NCI-H1694 (cell line): ENCODE data around the gene COL25A1.
"Not testable (repeated sequence)": the region's sequence is repeated elsewhere in the genome, so short reads cannot be mapped to it uniquely, and the experiment has no call there.

ENCODE experiments used
- DNase-seq: peaks from one replicate; lab custom pipeline; 2025; lab: John Stamatoyannopoulos, UW

The COL25A1 gene

GRCh38 chr4:109009909-109010308 is 292.5 kb downstream of the COL25A1 start:
- DNase-seq: peak; percentile 12

GRCh38 chr4:109007976-109008375 is 294.5 kb downstream of the COL25A1 start:
- no peak for DNase-seq

GRCh38 chr4:109005523-109005922 is 296.9 kb downstream of the COL25A1 start:
- DNase-seq: no peak

- no peak for DNase-seq
These were observed 298.0 kb downstream of the COL25A1 start for GRCh38 chr4:109004418-109004817.

GRCh38 chr4:109003964-109004363 is 298.5 kb downstream of the COL25A1 start:
- no peak for DNase-seq

- no peak for DNase-seq
These were observed 310.7 kb downstream of the COL25A1 start for GRCh38 chr4:108991551-108992328.

- DNase-seq: no peak
These were observed 313.8 kb downstream of the COL25A1 start for GRCh38 chr4:108988464-108989195.

- not testable (repeated sequence) for DNase-seq
These were observed 318.0 kb downstream of the COL25A1 start for GRCh38 chr4:108984495-108984894.

- DNase-seq: no peak
These were observed 319.9 kb downstream of the COL25A1 start for GRCh38 chr4:108982402-108983185.

- DNase-seq: no peak
These were observed 321.8 kb downstream of the COL25A1 start for GRCh38 chr4:108980455-108981239.

GRCh38 chr4:108979759-108980158 is 322.7 kb downstream of the COL25A1 start:
- DNase-seq: no peak

- no peak for DNase-seq
These were observed 324.4 kb downstream of the COL25A1 start for GRCh38 chr4:108978066-108978465.

GRCh38 chr4:108972613-108973283 is 329.7 kb downstream of the COL25A1 start:
- no peak for DNase-seq

GRCh38 chr4:108971473-108971872 is 331.0 kb downstream of the COL25A1 start:
- DNase-seq: no peak

GRCh38 chr4:108965472-108966076 is 336.9 kb downstream of the COL25A1 start:
- DNase-seq: no peak

- no peak for DNase-seq
These were observed 337.4 kb downstream of the COL25A1 start for GRCh38 chr4:108965016-108965415.

GRCh38 chr4:108963910-108964309 is 338.5 kb downstream of the COL25A1 start:
- no peak for DNase-seq

- DNase-seq: no peak
These were observed 343.0 kb downstream of the COL25A1 start for GRCh38 chr4:108959491-108959890.

- no peak for DNase-seq
These were observed 347.6 kb downstream of the COL25A1 start for GRCh38 chr4:108954880-108955279.

- DNase-seq: no peak
These were observed 348.5 kb downstream of the COL25A1 start for GRCh38 chr4:108953941-108954340.
